NCI-H187 treated with DMSO at 0.1 percent for 48 hours (cell line): Measurements from ENCODE around the gene PRKG1.
"Not testable (repeated sequence)": the region's sequence is repeated elsewhere in the genome, so short reads cannot be mapped to it uniquely, and the experiment has no call there.

Experiments used
- DNase-seq: peaks from one replicate; lab custom pipeline; 2025; lab: John Stamatoyannopoulos, UW

PRKG1 gene

GRCh38 chr10:52007091-52007490, 932.8 kb downstream of the PRKG1 start:
- DNase-seq = no peak

GRCh38 chr10:52011118-52011517, 936.8 kb downstream of the PRKG1 start:
- DNase-seq = no peak

- no peak for DNase-seq
Measured at GRCh38 chr10:52019077-52019555, 944.8 kb downstream of the PRKG1 start.

- DNase-seq = no peak
Measured at GRCh38 chr10:52019656-52020055, 945.4 kb downstream of the PRKG1 start.

- DNase-seq = no peak
Measured at GRCh38 chr10:52020173-52020572, 945.9 kb downstream of the PRKG1 start.

GRCh38 chr10:52020702-52021101, 946.4 kb downstream of the PRKG1 start:
- no peak for DNase-seq

GRCh38 chr10:52027055-52027705, 952.9 kb downstream of the PRKG1 start:
- DNase-seq = no peak

- no peak for DNase-seq
Measured at GRCh38 chr10:52028523-52028858, 954.2 kb downstream of the PRKG1 start.

GRCh38 chr10:52029628-52030027, 955.3 kb downstream of the PRKG1 start:
- DNase-seq = no peak

- no peak for DNase-seq
Measured at GRCh38 chr10:52030051-52030790, 955.9 kb downstream of the PRKG1 start.

GRCh38 chr10:52030975-52031374, 956.7 kb downstream of the PRKG1 start:
- no peak for DNase-seq

- no peak for DNase-seq
Measured at GRCh38 chr10:52031771-52032170, 957.5 kb downstream of the PRKG1 start.

- no peak for DNase-seq
Measured at GRCh38 chr10:52032681-52033629, 958.7 kb downstream of the PRKG1 start.

GRCh38 chr10:52039002-52039793, 964.9 kb downstream of the PRKG1 start:
- DNase-seq = not testable (repeated sequence)

GRCh38 chr10:52040486-52040885, 966.2 kb downstream of the PRKG1 start:
- no peak for DNase-seq

GRCh38 chr10:52043811-52044210, 969.5 kb downstream of the PRKG1 start:
- DNase-seq = no peak

GRCh38 chr10:52048051-52048450, 973.8 kb downstream of the PRKG1 start:
- no peak for DNase-seq

- DNase-seq = no peak
Measured at GRCh38 chr10:52050429-52051047, 976.3 kb downstream of the PRKG1 start.

- no peak for DNase-seq
Measured at GRCh38 chr10:52053497-52053896, 979.2 kb downstream of the PRKG1 start.

- no peak for DNase-seq
Measured at GRCh38 chr10:52056291-52056690, 982.0 kb downstream of the PRKG1 start.

- DNase-seq = no peak
Measured at GRCh38 chr10:52059089-52059488, 984.8 kb downstream of the PRKG1 start.
